ENCODE results near the gene TMEM179. TPM values are rescaled to one million over a fixed set of nuclear protein-coding genes. Genes with fewer than 3 reads are reported as not detected.

The TMEM179 gene
- total RNA-seq, 1 experiment from 2014 or later: 3.2 TPM

Other genes starting within 250 kb of the TMEM179 start
- not detected in 2 replicates for gene C14orf180, start 25.0 kb downstream of the TMEM179 start, total RNA-seq (2014; rRNA removed; shearing (Covaris generic))
- gene INF2, start 84.8 kb upstream of the TMEM179 start, total RNA-seq (2014; rRNA removed; shearing (Covaris generic)): 62.8 and 78.6 TPM in 2 replicates
- 10.3 and 11.2 TPM in 2 replicates for gene ADSS1, start 119.5 kb upstream of the TMEM179 start, total RNA-seq (2014; rRNA removed; shearing (Covaris generic))
- 206 and 249 TPM in 2 replicates for gene SIVA1, start 148.4 kb upstream of the TMEM179 start, total RNA-seq (2014; rRNA removed; shearing (Covaris generic))
- gene AKT1, start 191.0 kb upstream of the TMEM179 start, total RNA-seq (2014; rRNA removed; shearing (Covaris generic)): 152 and 165 TPM in 2 replicates
- gene ZBTB42, start 196.3 kb upstream of the TMEM179 start, total RNA-seq (2014; rRNA removed; shearing (Covaris generic)): 9.1 and 9.5 TPM in 2 replicates

Data from H7 (cell line).